BE2C (cell line): ENCODE measurements around the gene FHOD1.

Experiments
- DNase-seq: peaks from one replicate; pipeline ENCODE4 v3.0.0-alpha.2; 2020
- H3K27me3 ChIP-seq: fragments of 250-450 bp; sonication (Bioruptor Pico); 2 replicates; pipeline ENCODE4 v1.5.1; 2020; ENCODE audit warnings: mild to moderate bottlenecking
- H3K36me3 ChIP-seq: fragments of 250-450 bp; sonication (Bioruptor Pico); 2 replicates; pipeline ENCODE4 v1.5.1; 2020; ENCODE audit warnings: mild to moderate bottlenecking
- H3K4me1 ChIP-seq: fragments of 250-450 bp; sonication (Bioruptor Pico); 2 replicates; pipeline ENCODE4 v1.5.1; 2020
- H3K4me3 ChIP-seq: 2 replicates; pipeline ENCODE4 v1.5.1; 2011; ENCODE audit warnings: low read depth, low read length
- H3K9me3 ChIP-seq: fragments of 250-450 bp; sonication (Bioruptor Pico); 2 replicates; pipeline ENCODE4 v1.5.1; 2020
- TF ChIP-seq, protein P1 (sequence below): IDR thresholded peaks from 2 replicates; pipeline ENCODE4 v1.5.1; 2012; ENCODE audit warnings: mild to moderate bottlenecking, low read depth, low read length

FHOD1 gene

GRCh38 chr16:67265834-67266233 lies 18.6 kb upstream of the FHOD1 start:
- Histone ChIP-seq H3K4me3 (no peak overlapping the region), H3K9me3 (no peaks in the 10 kb centered on the region), H3K27me3 (peaks cover 3% of the 10 kb centered on the region; the same call in 1 of the 2 replicates), H3K36me3 (no peaks in the 10 kb centered on the region), H3K4me1 (no peaks in the 10 kb centered on the region)
- TF ChIP-seq, protein P1, sequence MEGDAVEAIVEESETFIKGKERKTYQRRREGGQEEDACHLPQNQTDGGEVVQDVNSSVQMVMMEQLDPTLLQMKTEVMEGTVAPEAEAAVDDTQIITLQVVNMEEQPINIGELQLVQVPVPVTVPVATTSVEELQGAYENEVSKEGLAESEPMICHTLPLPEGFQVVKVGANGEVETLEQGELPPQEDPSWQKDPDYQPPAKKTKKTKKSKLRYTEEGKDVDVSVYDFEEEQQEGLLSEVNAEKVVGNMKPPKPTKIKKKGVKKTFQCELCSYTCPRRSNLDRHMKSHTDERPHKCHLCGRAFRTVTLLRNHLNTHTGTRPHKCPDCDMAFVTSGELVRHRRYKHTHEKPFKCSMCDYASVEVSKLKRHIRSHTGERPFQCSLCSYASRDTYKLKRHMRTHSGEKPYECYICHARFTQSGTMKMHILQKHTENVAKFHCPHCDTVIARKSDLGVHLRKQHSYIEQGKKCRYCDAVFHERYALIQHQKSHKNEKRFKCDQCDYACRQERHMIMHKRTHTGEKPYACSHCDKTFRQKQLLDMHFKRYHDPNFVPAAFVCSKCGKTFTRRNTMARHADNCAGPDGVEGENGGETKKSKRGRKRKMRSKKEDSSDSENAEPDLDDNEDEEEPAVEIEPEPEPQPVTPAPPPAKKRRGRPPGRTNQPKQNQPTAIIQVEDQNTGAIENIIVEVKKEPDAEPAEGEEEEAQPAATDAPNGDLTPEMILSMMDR, result no peak
- DNase-seq, result no peak

DNA sequence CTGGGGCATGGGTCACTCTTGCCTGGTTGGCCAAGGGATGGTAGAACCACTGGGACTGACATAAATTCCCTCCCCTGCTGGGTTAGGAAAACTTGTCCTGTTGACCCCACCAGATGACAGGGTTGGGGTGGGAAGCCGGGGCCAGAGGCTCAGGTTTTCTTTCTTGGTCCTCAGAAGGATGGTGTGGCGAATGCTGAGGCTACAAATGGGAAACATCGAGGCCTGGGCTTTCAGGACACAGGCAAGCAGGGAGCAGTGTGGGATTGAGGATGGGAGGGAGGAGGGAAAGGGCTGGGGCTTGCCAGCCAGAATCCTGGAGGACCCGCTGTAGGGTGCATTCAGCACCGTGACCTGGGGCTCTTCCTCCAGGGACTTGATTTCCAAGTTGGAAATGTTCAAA lies 17.6 kb upstream of the FHOD1 start:
- Histone ChIP-seq H3K27me3 (peaks cover 3% of the 10 kb centered on the region; the same call in 1 of the 2 replicates), H3K4me1 (no peaks in the 10 kb centered on the region), H3K36me3 (no peaks in the 10 kb centered on the region), H3K4me3 (no peak overlapping the region), H3K9me3 (no peaks in the 10 kb centered on the region)
- DNase-seq, result no peak
- TF ChIP-seq, protein P1, result no peak

DNA sequence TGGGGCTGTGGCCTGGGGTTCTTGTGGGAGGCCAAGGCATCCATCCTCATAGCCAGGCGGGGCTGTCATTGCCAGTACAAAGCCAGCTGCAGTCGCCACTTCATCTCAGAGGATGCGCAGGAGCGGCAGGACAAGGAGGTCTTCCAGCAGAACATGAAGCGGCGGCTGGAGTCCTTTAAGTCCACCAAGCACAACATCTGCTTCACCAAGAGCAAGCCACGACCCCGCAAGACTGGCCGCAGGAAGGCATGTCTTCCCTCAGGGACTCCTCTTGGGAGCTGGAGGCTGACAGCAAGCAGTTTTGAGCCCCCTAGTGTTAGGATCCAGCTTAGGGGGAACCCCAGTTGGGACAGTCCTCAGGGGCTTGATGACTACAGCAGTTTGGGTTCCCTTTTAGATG lies 17.0 kb upstream of the FHOD1 start:
- DNase-seq, result no peak
- Histone ChIP-seq H3K4me3 (no peak overlapping the region), H3K9me3 (no peaks in the 10 kb centered on the region), H3K4me1 (no peaks in the 10 kb centered on the region), H3K27me3 (peaks cover 2% of the 10 kb centered on the region; the same call in 1 of the 2 replicates), H3K36me3 (no peaks in the 10 kb centered on the region)
- TF ChIP-seq, protein P1, result peak; percentile 30; the same call in 1 of the 2 replicates

GRCh38 chr16:67263201-67263600 lies 15.9 kb upstream of the FHOD1 start:
- no peaks in the 10 kb centered on the region for H3K4me1 ChIP-seq
- TF ChIP-seq, protein P1, result no peak
- no peak overlapping the region for H3K4me3 ChIP-seq

GRCh38 chr16:67260426-67261063 lies 13.3 kb upstream of the FHOD1 start:
- H3K9me3 ChIP-seq, result no peaks in the 10 kb centered on the region
- H3K36me3 ChIP-seq, result no peaks in the 10 kb centered on the region
- H3K27me3 ChIP-seq, result no peaks in the 10 kb centered on the region
- DNase-seq, result peak; percentile 62
- no peaks in the 10 kb centered on the region for H3K4me1 ChIP-seq
- no peak overlapping the region for H3K4me3 ChIP-seq
- TF ChIP-seq, protein P1, result peak; percentile 85

More at GRCh38 chr16:67263201-67263600, 15.9 kb upstream of the FHOD1 start:
- H3K9me3 ChIP-seq, result no peaks in the 10 kb centered on the region
- H3K36me3 ChIP-seq, result no peaks in the 10 kb centered on the region
- no peaks in the 10 kb centered on the region for H3K27me3 ChIP-seq
- DNase-seq, result no peak

- H3K4me1 ChIP-seq, result peaks cover 2% of the 10 kb centered on the region; the same call in 1 of the 2 replicates
- no peaks in the 10 kb centered on the region for H3K36me3 ChIP-seq
- no peaks in the 10 kb centered on the region for H3K27me3 ChIP-seq
- TF ChIP-seq, protein P1, result peak; percentile 8; the same call in 1 of the 2 replicates
- no peak overlapping the region for H3K4me3 ChIP-seq
- no peak for DNase-seq
- no peaks in the 10 kb centered on the region for H3K9me3 ChIP-seq
Measured at GRCh38 chr16:67259705-67260104, 12.4 kb upstream of the FHOD1 start.
